Skeletal muscle satellite cell (primary cell): ENCODE data around the gene ZSWIM6.

Experiments used
- H3K27me3 ChIP-seq: 2 replicates; pipeline ENCODE4 v1.7.0; 2013; ENCODE audit warnings: low read length; ENCODE audit not compliant: control insufficient read depth, insufficient read depth
- H3K36me3 ChIP-seq: 2 replicates; pipeline ENCODE4 v1.7.0; 2013; ENCODE audit warnings: mild to moderate bottlenecking, control low read depth, low read length; ENCODE audit not compliant: insufficient read depth
- H3K4me1 ChIP-seq: 2 replicates; pipeline ENCODE4 v1.7.0; 2013; ENCODE audit warnings: low read length; ENCODE audit not compliant: control insufficient read depth, insufficient read depth
- H3K4me2 ChIP-seq: 2 replicates; pipeline ENCODE4 v1.7.0; 2013; ENCODE audit warnings: mild to moderate bottlenecking, low read length
- H3K4me3 ChIP-seq: 2 replicates; pipeline ENCODE4 v1.7.0; 2013; ENCODE audit warnings: low read length
- H3K9ac ChIP-seq: 2 replicates; pipeline ENCODE4 v1.7.0; 2013; ENCODE audit warnings: mild to moderate bottlenecking, low read depth, low read length, moderate library complexity
- H3K9me3 ChIP-seq: replicated peaks from 2 replicates; pipeline ENCODE4 v1.7.0; 2013; ENCODE audit warnings: mild to moderate bottlenecking, control low read depth, low read length

ZSWIM6 gene

GRCh38 chr5:61538722-61539501, 206.9 kb downstream of the ZSWIM6 start:
- H3K27me3 ChIP-seq = no peaks in the 10 kb centered on the region
- H3K4me1 ChIP-seq = no peaks in the 10 kb centered on the region
- H3K36me3 ChIP-seq = peaks cover 80% of the 10 kb centered on the region
- H3K4me2 ChIP-seq = no peak overlapping the region
- no peak overlapping the region for H3K4me3 ChIP-seq
- H3K9me3 ChIP-seq = no peaks in the 10 kb centered on the region
- no peak overlapping the region for H3K9ac ChIP-seq

- no peaks in the 10 kb centered on the region for H3K4me1 ChIP-seq
- H3K27me3 ChIP-seq = no peaks in the 10 kb centered on the region
- no peaks in the 10 kb centered on the region for H3K9me3 ChIP-seq
- H3K4me2 ChIP-seq = no peak overlapping the region
- no peak overlapping the region for H3K4me3 ChIP-seq
- H3K9ac ChIP-seq = no peak overlapping the region
- peaks cover 15% of the 10 kb centered on the region for H3K36me3 ChIP-seq
These were observed 217.5 kb downstream of the ZSWIM6 start for GRCh38 chr5:61549530-61549929.

GRCh38 chr5:61551637-61552313, 219.7 kb downstream of the ZSWIM6 start:
- peaks cover 7% of the 10 kb centered on the region for H3K36me3 ChIP-seq
- no peak overlapping the region for H3K9ac ChIP-seq
- no peak overlapping the region for H3K4me2 ChIP-seq
- H3K4me1 ChIP-seq = no peaks in the 10 kb centered on the region
- no peak overlapping the region for H3K4me3 ChIP-seq
- H3K9me3 ChIP-seq = no peaks in the 10 kb centered on the region
- H3K27me3 ChIP-seq = no peaks in the 10 kb centered on the region

GRCh38 chr5:61559146-61559545, 227.1 kb downstream of the ZSWIM6 start:
- Histone ChIP-seq H3K4me3 (no peak overlapping the region), H3K4me2 (no peak overlapping the region), H3K9ac (no peak overlapping the region), H3K36me3 (no peaks in the 10 kb centered on the region), H3K4me1 (no peaks in the 10 kb centered on the region), H3K27me3 (no peaks in the 10 kb centered on the region), H3K9me3 (no peaks in the 10 kb centered on the region)

- Histone ChIP-seq H3K9ac (no peak overlapping the region), H3K4me2 (no peak overlapping the region), H3K4me3 (no peak overlapping the region), H3K27me3 (no peaks in the 10 kb centered on the region), H3K9me3 (no peaks in the 10 kb centered on the region), H3K36me3 (no peaks in the 10 kb centered on the region), H3K4me1 (no peaks in the 10 kb centered on the region)
These were observed 227.7 kb downstream of the ZSWIM6 start for GRCh38 chr5:61559722-61560121.

- no peak overlapping the region for H3K4me2 ChIP-seq
- no peaks in the 10 kb centered on the region for H3K27me3 ChIP-seq
- no peaks in the 10 kb centered on the region for H3K9me3 ChIP-seq
- no peak overlapping the region for H3K4me3 ChIP-seq
- H3K4me1 ChIP-seq = no peaks in the 10 kb centered on the region
- H3K9ac ChIP-seq = no peak overlapping the region
- no peaks in the 10 kb centered on the region for H3K36me3 ChIP-seq
These were observed 231.3 kb downstream of the ZSWIM6 start for GRCh38 chr5:61563401-61563800.

- Histone ChIP-seq H3K4me1 (no peaks in the 10 kb centered on the region), H3K9ac (no peak overlapping the region), H3K36me3 (no peaks in the 10 kb centered on the region), H3K4me3 (no peak overlapping the region), H3K27me3 (no peaks in the 10 kb centered on the region), H3K9me3 (no peaks in the 10 kb centered on the region), H3K4me2 (no peak overlapping the region)
These were observed 235.3 kb downstream of the ZSWIM6 start for GRCh38 chr5:61567337-61567736.

GRCh38 chr5:61569353-61569752, 237.3 kb downstream of the ZSWIM6 start:
- H3K4me2 ChIP-seq = no peak overlapping the region
- no peaks in the 10 kb centered on the region for H3K4me1 ChIP-seq
- no peak overlapping the region for H3K4me3 ChIP-seq
- no peaks in the 10 kb centered on the region for H3K27me3 ChIP-seq
- H3K9ac ChIP-seq = no peak overlapping the region
- H3K9me3 ChIP-seq = no peaks in the 10 kb centered on the region
- H3K36me3 ChIP-seq = no peaks in the 10 kb centered on the region

GRCh38 chr5:61570767-61571166, 238.7 kb downstream of the ZSWIM6 start:
- H3K36me3 ChIP-seq = no peaks in the 10 kb centered on the region
- no peaks in the 10 kb centered on the region for H3K27me3 ChIP-seq
- peaks cover 8% of the 10 kb centered on the region for H3K4me1 ChIP-seq
- no peak overlapping the region for H3K4me3 ChIP-seq
- no peak overlapping the region for H3K4me2 ChIP-seq
- H3K9me3 ChIP-seq = no peaks in the 10 kb centered on the region
- H3K9ac ChIP-seq = no peak overlapping the region

GRCh38 chr5:61572959-61573358, 240.9 kb downstream of the ZSWIM6 start:
- Histone ChIP-seq H3K4me2 (no peak overlapping the region), H3K4me3 (no peak overlapping the region), H3K9me3 (no peaks in the 10 kb centered on the region), H3K4me1 (peaks cover 8% of the 10 kb centered on the region), H3K27me3 (peaks cover 3% of the 10 kb centered on the region), H3K36me3 (no peaks in the 10 kb centered on the region), H3K9ac (no peak overlapping the region)

- Histone ChIP-seq H3K9ac (no peak overlapping the region), H3K9me3 (no peaks in the 10 kb centered on the region), H3K4me3 (no peak overlapping the region), H3K4me1 (peaks cover 8% of the 10 kb centered on the region), H3K27me3 (peaks cover 3% of the 10 kb centered on the region), H3K4me2 (no peak overlapping the region), H3K36me3 (no peaks in the 10 kb centered on the region)
These were observed 243.0 kb downstream of the ZSWIM6 start for GRCh38 chr5:61575103-61575502.

GRCh38 chr5:61575581-61575980, 243.5 kb downstream of the ZSWIM6 start:
- H3K27me3 ChIP-seq = peaks cover 3% of the 10 kb centered on the region
- no peak overlapping the region for H3K4me3 ChIP-seq
- H3K4me1 ChIP-seq = peaks cover 8% of the 10 kb centered on the region
- H3K36me3 ChIP-seq = no peaks in the 10 kb centered on the region
- H3K4me2 ChIP-seq = no peak overlapping the region
- H3K9me3 ChIP-seq = no peaks in the 10 kb centered on the region
- H3K9ac ChIP-seq = no peak overlapping the region
